Measurements from ENCODE around the gene RAX2. TPM values are rescaled to one million over a fixed set of nuclear protein-coding genes. Genes with fewer than 3 reads are reported as not detected.

RAX2 gene
- total and polyA plus RNA-seq, 2 of the 13 experiments (the other 11 are each of a cell fraction or from before 2014, with no cell fraction given): not detected

DNA sequence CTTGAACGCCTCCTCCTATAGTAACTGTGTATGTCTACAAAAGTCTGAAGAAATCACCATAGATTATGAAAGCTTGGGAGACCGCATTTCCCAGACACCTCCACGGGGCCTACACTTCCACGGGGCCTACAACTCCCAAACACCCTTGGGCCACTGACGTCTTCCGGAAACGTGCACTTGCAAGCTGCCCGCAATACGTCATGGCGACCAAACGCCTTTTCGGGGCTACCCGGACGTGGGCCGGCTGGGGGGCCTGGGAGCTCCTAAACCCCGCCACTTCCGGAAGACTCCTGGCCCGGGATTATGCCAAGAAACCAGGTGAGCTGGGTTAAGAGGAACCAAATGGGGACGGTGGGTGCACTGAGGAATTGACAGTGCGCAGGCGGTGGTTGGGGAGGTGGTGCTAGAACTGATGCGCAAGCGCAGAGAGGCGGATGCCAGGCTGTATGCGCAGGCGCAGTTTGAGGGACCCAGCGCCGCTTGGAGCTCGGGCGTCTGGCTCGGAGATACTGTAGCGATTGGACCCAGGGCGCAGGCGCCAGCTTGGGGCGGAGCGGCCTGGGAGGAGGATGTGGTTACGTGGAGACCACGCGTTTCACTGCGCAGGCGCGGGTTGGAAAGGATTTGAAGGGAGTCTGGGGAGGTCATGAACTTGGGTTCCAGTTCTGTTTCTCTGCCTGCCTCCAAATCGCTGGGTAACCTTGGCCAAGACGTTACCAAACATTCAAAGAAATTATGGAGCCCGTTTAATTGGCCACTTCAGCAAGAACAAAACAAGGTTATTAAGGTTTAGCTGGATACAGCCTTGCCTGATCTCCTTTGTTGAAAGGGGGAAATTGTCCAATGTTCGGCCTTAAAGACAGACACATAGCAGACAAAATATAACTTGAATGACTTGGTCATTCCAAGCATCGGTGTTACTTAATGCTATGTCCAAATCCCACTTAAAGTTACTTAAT lies 9.2 kb downstream of the RAX2 start, which contains the start of gene MRPL54 (continued):
- peak; percentile 85 for TF ChIP-seq ZNF607 (CRISPR knock-in tag; IDR thresholded peaks at IDR 0.05; ENCODE audit: borderline replicate concordance)
- TF ChIP-seq SOX5 (CRISPR knock-in tag; IDR thresholded peaks at IDR 0.05; ENCODE audit: borderline replicate concordance): no peak
- TF ChIP-seq, protein P1, sequence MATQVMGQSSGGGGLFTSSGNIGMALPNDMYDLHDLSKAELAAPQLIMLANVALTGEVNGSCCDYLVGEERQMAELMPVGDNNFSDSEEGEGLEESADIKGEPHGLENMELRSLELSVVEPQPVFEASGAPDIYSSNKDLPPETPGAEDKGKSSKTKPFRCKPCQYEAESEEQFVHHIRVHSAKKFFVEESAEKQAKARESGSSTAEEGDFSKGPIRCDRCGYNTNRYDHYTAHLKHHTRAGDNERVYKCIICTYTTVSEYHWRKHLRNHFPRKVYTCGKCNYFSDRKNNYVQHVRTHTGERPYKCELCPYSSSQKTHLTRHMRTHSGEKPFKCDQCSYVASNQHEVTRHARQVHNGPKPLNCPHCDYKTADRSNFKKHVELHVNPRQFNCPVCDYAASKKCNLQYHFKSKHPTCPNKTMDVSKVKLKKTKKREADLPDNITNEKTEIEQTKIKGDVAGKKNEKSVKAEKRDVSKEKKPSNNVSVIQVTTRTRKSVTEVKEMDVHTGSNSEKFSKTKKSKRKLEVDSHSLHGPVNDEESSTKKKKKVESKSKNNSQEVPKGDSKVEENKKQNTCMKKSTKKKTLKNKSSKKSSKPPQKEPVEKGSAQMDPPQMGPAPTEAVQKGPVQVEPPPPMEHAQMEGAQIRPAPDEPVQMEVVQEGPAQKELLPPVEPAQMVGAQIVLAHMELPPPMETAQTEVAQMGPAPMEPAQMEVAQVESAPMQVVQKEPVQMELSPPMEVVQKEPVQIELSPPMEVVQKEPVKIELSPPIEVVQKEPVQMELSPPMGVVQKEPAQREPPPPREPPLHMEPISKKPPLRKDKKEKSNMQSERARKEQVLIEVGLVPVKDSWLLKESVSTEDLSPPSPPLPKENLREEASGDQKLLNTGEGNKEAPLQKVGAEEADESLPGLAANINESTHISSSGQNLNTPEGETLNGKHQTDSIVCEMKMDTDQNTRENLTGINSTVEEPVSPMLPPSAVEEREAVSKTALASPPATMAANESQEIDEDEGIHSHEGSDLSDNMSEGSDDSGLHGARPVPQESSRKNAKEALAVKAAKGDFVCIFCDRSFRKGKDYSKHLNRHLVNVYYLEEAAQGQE (IDR thresholded peaks at IDR 0.05; ENCODE audit: borderline replicate concordance in 1 of 2, low read depth in 1 of 2, low read length in 2 of 2): no peak
- TF ChIP-seq, protein P2, sequence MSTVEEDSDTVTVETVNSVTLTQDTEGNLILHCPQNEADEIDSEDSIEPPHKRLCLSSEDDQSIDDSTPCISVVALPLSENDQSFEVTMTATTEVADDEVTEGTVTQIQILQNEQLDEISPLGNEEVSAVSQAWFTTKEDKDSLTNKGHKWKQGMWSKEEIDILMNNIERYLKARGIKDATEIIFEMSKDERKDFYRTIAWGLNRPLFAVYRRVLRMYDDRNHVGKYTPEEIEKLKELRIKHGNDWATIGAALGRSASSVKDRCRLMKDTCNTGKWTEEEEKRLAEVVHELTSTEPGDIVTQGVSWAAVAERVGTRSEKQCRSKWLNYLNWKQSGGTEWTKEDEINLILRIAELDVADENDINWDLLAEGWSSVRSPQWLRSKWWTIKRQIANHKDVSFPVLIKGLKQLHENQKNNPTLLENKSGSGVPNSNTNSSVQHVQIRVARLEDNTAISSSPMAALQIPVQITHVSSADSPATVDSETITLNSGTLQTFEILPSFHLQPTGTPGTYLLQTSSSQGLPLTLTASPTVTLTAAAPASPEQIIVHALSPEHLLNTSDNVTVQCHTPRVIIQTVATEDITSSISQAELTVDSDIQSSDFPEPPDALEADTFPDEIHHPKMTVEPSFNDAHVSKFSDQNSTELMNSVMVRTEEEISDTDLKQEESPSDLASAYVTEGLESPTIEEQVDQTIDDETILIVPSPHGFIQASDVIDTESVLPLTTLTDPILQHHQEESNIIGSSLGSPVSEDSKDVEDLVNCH (CRISPR knock-in tag; IDR thresholded peaks at IDR 0.05): no peak
- no peak for TF ChIP-seq MTA1 (CRISPR knock-in tag; IDR thresholded peaks at IDR 0.05; ENCODE audit: borderline replicate concordance)
- no peak for TF ChIP-seq CHD2 (IDR thresholded peaks at IDR 0.05; ENCODE audit: low read depth, low read length)
- TF ChIP-seq, protein P3, sequence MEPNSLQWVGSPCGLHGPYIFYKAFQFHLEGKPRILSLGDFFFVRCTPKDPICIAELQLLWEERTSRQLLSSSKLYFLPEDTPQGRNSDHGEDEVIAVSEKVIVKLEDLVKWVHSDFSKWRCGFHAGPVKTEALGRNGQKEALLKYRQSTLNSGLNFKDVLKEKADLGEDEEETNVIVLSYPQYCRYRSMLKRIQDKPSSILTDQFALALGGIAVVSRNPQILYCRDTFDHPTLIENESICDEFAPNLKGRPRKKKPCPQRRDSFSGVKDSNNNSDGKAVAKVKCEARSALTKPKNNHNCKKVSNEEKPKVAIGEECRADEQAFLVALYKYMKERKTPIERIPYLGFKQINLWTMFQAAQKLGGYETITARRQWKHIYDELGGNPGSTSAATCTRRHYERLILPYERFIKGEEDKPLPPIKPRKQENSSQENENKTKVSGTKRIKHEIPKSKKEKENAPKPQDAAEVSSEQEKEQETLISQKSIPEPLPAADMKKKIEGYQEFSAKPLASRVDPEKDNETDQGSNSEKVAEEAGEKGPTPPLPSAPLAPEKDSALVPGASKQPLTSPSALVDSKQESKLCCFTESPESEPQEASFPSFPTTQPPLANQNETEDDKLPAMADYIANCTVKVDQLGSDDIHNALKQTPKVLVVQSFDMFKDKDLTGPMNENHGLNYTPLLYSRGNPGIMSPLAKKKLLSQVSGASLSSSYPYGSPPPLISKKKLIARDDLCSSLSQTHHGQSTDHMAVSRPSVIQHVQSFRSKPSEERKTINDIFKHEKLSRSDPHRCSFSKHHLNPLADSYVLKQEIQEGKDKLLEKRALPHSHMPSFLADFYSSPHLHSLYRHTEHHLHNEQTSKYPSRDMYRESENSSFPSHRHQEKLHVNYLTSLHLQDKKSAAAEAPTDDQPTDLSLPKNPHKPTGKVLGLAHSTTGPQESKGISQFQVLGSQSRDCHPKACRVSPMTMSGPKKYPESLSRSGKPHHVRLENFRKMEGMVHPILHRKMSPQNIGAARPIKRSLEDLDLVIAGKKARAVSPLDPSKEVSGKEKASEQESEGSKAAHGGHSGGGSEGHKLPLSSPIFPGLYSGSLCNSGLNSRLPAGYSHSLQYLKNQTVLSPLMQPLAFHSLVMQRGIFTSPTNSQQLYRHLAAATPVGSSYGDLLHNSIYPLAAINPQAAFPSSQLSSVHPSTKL (CRISPR knock-in tag; IDR thresholded peaks at IDR 0.05): no peak; the same call in 1 of the 2 replicates
- peak; percentile 93 for TF ChIP-seq ELF1 (CRISPR knock-in tag; IDR thresholded peaks at IDR 0.05)
- TF ChIP-seq ZNF558 (CRISPR knock-in tag; IDR thresholded peaks at IDR 0.05; ENCODE audit: borderline replicate concordance): no peak
- TF ChIP-seq, protein P4, sequence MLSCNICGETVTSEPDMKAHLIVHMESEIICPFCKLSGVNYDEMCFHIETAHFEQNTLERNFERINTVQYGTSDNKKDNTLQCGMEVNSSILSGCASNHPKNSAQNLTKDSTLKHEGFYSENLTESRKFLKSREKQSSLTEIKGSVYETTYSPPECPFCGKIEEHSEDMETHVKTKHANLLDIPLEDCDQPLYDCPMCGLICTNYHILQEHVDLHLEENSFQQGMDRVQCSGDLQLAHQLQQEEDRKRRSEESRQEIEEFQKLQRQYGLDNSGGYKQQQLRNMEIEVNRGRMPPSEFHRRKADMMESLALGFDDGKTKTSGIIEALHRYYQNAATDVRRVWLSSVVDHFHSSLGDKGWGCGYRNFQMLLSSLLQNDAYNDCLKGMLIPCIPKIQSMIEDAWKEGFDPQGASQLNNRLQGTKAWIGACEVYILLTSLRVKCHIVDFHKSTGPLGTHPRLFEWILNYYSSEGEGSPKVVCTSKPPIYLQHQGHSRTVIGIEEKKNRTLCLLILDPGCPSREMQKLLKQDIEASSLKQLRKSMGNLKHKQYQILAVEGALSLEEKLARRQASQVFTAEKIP (CRISPR knock-in tag; IDR thresholded peaks at IDR 0.05; ENCODE audit: borderline replicate concordance): no peak
- TF ChIP-seq, protein P5, sequence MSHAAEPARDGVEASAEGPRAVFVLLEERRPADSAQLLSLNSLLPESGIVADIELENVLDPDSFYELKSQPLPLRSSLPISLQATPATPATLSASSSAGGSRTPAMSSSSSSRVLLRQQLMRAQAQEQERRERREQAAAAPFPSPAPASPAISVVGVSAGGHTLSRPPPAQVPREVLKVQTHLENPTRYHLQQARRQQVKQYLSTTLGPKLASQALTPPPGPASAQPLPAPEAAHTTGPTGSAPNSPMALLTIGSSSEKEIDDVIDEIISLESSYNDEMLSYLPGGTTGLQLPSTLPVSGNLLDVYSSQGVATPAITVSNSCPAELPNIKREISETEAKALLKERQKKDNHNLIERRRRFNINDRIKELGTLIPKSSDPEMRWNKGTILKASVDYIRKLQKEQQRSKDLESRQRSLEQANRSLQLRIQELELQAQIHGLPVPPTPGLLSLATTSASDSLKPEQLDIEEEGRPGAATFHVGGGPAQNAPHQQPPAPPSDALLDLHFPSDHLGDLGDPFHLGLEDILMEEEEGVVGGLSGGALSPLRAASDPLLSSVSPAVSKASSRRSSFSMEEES (CRISPR knock-in tag; IDR thresholded peaks at IDR 0.05): no peak; the same call in 1 of the 2 replicates
